ENCODE data around the gene METRN.

GRCh38 chr16:686459-687260, 28.3 kb upstream of the METRN start:
- TF ChIP-seq CTCF (IDR thresholded peaks at IDR 0.05) (no peak), POLR2A (IDR thresholded peaks at IDR 0.05) (no peak)

Measured in Peyer's patch (tissue), 4 donors.